ENCODE data around the gene TSPOAP1.

The TSPOAP1 gene

DNA sequence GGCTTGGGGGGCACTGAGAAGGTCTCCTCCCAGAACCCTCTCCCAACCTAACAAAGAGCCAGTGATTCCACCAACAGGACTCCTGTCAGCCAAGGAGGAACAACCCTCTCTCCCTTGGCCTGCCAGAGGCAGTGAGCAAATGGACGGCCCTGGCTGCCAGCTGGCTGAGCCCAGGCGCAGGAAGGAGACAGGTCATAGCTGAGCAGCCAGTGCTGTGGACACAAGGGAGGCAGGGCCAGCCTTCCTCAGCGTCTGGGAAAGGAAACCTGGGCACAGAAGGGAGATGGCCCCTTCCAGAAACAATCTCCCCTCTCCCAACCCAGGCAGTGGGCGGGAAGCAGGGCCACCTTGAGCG lies 50.0 kb downstream of the TSPOAP1 start:
- Histone ChIP-seq H3K9me3 (ENCODE audit: control insufficient read depth, low read depth, low read length) (no peaks in the 10 kb centered on the region), H3K27ac (ENCODE audit: low read length) (no peak overlapping the region), H3K27me3 (ENCODE audit: control insufficient read depth, insufficient read depth, low read length) (no peaks in the 10 kb centered on the region), H3K9ac (ENCODE audit: low read length) (no peak overlapping the region), H3K4me1 (ENCODE audit: control insufficient read depth, low read depth, low read length) (no peaks in the 10 kb centered on the region), H3K36me3 (ENCODE audit: control insufficient read depth, low read depth, low read length) (no peaks in the 10 kb centered on the region), H3K4me3 (ENCODE audit: low read length) (no peak overlapping the region)

DNA sequence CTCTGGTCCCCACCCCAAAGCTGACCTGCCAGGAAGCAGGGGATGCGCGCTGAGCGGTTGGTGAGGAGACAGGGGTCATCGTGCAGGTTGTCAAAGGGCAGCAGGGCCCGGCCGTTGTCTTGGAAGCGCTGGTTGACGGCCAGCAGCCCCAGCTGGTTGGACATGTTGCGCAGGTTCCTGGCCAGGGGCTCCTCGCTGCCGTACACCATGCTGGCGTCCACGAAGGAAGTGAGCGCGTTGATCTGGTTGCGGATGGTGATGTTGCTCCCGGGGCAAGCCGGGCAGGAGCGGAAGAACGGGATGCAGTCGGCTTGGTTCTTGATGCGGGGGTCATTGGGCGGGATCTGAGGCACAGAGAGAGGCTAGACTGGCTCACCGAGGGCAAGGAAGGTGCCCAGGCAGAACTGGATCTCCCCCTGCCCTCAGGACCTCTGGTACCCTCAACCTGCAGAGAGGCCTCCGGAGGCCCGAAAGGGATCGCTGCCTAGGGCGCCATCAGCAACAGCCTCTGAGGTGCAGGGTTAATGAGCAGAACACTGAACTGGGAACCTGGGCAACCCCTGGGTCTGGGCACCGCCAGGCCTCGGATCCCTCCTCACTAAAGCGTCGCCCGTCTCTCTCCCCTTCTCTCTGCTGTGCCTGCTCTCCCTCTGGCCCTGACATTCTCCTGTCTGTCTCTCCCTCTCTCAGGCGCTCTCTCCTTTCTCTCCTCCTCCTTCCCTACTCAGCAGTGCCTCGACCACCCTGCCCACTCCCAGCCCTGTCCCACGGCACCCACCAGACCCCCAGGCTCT lies 50.6 kb downstream of the TSPOAP1 start:
- no peak overlapping the region for H3K27ac ChIP-seq (ENCODE audit: low read length)
- no peaks in the 10 kb centered on the region for H3K27me3 ChIP-seq (ENCODE audit: control insufficient read depth, insufficient read depth, low read length)
- H3K9ac ChIP-seq (ENCODE audit: low read length) = no peak overlapping the region
- no peaks in the 10 kb centered on the region for H3K4me1 ChIP-seq (ENCODE audit: control insufficient read depth, low read depth, low read length)
- no peak overlapping the region for H3K4me3 ChIP-seq (ENCODE audit: low read length)
- no peaks in the 10 kb centered on the region for H3K36me3 ChIP-seq (ENCODE audit: control insufficient read depth, low read depth, low read length)
- no peaks in the 10 kb centered on the region for H3K9me3 ChIP-seq (ENCODE audit: control insufficient read depth, low read depth, low read length)

DNA sequence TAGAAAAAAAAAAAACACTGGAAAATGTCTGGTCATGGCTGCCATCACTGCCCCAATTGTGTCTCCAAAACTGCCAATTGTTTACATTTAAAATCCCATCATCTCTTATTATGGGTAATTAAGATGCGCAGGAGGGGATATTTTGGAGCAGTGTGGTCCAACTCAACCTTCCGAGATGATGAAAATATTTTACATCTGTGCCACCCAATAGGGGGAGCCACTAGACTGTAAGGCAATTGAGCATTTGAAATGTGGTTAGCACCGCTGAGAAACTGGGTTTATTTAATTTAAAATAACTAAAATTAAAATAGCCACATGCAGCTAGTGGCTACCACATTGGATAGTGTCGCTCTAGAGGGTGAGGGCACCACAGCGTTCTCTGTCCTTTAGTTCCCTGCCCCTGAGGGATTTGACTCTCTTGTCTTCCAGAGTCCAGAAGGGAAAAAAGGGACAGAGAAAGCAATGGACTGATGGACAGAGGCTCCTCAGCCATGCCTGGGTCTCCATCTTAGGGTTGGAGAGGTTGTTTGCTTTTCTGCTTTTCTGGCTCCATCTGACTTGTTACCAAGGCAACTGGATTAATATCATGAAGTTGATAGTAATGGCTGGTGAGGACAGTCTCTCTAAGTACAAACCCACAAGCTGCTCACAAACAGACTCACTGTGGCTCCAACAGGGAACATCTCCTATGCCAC lies 51.3 kb downstream of the TSPOAP1 start:
- H3K36me3 ChIP-seq (ENCODE audit: control insufficient read depth, low read depth, low read length) = no peaks in the 10 kb centered on the region
- H3K4me3 ChIP-seq (ENCODE audit: low read length) = no peak overlapping the region
- H3K27me3 ChIP-seq (ENCODE audit: control insufficient read depth, insufficient read depth, low read length) = no peaks in the 10 kb centered on the region
- no peaks in the 10 kb centered on the region for H3K9me3 ChIP-seq (ENCODE audit: control insufficient read depth, low read depth, low read length)
- H3K9ac ChIP-seq (ENCODE audit: low read length) = no peak overlapping the region
- no peaks in the 10 kb centered on the region for H3K4me1 ChIP-seq (ENCODE audit: control insufficient read depth, low read depth, low read length)
- no peak overlapping the region for H3K27ac ChIP-seq (ENCODE audit: low read length)

DNA sequence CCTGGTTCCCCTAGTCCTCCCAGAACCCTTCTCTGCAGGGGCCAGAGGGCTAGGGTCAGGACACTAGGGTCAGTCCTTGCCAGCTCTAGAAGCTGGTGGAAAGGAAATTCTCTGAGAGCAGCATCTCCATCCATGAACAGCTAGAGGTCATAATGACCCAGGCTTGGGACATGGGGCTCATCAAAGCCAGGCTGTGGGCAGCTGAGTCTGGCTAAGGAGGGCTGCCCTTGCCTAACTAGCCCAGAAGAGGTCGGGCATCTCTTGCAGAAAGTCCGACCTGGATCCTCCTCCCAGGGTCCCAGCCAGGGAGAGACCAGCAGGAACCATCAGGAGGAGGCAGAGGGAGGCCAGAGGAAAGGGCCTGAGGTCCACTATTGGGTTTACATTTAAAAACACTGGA lies 52.2 kb downstream of the TSPOAP1 start:
- Histone ChIP-seq H3K9me3 (ENCODE audit: control insufficient read depth, low read depth, low read length) (no peaks in the 10 kb centered on the region), H3K36me3 (ENCODE audit: control insufficient read depth, low read depth, low read length) (no peaks in the 10 kb centered on the region), H3K4me3 (ENCODE audit: low read length) (no peak overlapping the region), H3K27ac (ENCODE audit: low read length) (no peak overlapping the region), H3K9ac (ENCODE audit: low read length) (no peak overlapping the region), H3K27me3 (ENCODE audit: control insufficient read depth, insufficient read depth, low read length) (no peaks in the 10 kb centered on the region), H3K4me1 (ENCODE audit: control insufficient read depth, low read depth, low read length) (no peaks in the 10 kb centered on the region)

DNA sequence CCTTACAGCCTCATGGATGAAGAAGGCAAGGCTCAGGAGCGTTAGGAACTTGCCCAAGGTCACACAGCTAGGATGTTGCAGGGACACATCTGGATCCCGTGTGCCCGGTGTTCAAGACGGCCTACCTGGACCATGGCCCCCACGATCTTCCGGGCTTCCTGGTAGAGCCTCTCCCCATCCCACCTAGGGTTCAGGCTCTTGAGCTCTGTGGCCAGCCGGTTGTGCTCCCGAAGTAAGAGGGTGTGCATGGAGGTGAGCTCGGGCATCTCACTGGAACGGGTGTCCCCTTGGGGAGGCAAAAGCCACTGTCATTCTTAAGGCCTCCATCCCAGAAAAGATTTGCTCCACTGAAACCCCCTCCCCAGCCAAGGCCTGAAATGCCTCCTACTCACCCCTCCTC lies 53.2 kb downstream of the TSPOAP1 start:
- Histone ChIP-seq H3K36me3 (ENCODE audit: control insufficient read depth, low read depth, low read length) (no peaks in the 10 kb centered on the region), H3K4me3 (ENCODE audit: low read length) (no peak overlapping the region), H3K9me3 (ENCODE audit: control insufficient read depth, low read depth, low read length) (no peaks in the 10 kb centered on the region), H3K9ac (ENCODE audit: low read length) (no peak overlapping the region), H3K4me1 (ENCODE audit: control insufficient read depth, low read depth, low read length) (no peaks in the 10 kb centered on the region), H3K27me3 (ENCODE audit: control insufficient read depth, insufficient read depth, low read length) (no peaks in the 10 kb centered on the region), H3K27ac (ENCODE audit: low read length) (no peak overlapping the region)

DNA sequence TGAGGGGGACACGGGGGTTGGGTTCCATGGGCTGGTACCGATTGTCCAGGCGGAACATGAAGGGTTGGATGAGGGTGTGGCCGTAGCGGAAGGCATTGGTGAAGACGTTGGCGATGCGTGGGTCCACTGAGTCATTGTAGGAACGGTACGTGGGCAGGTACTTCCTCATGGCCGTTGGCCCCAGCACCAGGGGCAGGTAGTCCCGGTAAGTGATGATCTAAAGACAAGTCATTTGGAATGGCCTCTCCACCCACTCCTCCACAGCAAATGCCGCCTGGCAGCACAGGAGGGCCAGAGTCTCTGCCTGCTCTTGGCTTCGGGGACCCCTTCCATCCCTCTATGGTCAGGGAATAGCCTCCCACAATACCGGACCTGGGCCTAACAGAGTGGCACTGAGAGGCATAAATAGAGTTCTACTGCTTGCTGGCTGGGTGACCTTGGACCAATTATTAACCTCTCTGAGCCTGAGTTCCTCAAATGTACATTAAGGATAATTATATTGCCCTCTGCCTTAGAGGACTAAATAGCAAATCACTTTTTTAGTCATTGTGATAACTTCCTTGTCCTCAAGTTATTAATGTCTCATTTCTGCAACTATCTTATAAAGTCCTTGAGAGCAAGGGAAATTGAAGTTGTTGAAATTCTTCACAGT lies 55.0 kb downstream of the TSPOAP1 start:
- Histone ChIP-seq H3K4me3 (ENCODE audit: low read length) (no peak overlapping the region), H3K27me3 (ENCODE audit: control insufficient read depth, insufficient read depth, low read length) (no peaks in the 10 kb centered on the region), H3K9me3 (ENCODE audit: control insufficient read depth, low read depth, low read length) (no peaks in the 10 kb centered on the region), H3K27ac (ENCODE audit: low read length) (no peak overlapping the region), H3K4me1 (ENCODE audit: control insufficient read depth, low read depth, low read length) (no peaks in the 10 kb centered on the region), H3K9ac (ENCODE audit: low read length) (no peak overlapping the region), H3K36me3 (ENCODE audit: control insufficient read depth, low read depth, low read length) (no peaks in the 10 kb centered on the region)

DNA sequence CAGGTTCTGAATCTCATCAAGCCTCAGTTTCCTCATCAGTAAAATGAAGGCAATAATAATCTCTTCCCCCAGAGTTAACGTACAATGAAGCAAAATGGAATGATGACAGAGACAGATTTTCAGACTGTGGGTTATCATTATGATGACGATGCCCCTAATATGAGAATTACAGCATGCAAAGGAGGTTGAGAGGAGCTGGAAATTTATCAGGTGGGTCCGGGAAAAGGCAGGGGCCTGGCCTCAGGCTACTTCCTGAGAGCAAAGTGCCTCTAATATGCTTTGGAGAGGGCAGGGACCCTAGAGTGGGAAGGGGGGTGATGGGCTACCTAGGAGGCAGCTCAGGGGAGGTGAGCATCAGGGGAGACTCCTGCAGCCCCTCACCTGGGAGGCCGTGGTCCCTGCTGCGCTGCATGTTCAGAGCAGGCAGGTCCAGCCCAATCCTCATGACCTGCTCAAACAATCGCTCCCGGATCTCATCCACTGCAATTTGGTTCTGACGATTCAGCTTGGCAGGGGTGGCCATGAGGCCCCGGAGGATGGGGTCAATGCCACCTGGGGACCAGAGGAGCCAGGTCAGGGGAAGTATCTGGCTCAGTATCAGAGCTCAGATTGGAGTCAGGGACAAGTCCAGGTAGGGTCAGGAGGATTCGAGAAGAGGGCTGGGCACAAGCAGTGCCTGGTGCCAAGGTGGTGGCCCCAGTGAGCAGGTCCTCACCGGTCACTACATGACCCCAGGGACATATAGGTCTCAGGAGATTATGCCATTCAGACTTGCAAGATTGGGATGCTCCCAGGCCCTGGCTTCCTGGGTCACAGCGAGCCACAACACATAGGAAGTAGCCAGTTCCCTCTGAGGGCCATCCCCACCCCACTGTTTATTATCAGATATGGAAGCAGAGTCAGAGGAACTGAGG lies 56.0 kb downstream of the TSPOAP1 start:
- Histone ChIP-seq H3K27me3 (ENCODE audit: control insufficient read depth, insufficient read depth, low read length) (no peaks in the 10 kb centered on the region), H3K4me3 (ENCODE audit: low read length) (no peak overlapping the region)

DNA sequence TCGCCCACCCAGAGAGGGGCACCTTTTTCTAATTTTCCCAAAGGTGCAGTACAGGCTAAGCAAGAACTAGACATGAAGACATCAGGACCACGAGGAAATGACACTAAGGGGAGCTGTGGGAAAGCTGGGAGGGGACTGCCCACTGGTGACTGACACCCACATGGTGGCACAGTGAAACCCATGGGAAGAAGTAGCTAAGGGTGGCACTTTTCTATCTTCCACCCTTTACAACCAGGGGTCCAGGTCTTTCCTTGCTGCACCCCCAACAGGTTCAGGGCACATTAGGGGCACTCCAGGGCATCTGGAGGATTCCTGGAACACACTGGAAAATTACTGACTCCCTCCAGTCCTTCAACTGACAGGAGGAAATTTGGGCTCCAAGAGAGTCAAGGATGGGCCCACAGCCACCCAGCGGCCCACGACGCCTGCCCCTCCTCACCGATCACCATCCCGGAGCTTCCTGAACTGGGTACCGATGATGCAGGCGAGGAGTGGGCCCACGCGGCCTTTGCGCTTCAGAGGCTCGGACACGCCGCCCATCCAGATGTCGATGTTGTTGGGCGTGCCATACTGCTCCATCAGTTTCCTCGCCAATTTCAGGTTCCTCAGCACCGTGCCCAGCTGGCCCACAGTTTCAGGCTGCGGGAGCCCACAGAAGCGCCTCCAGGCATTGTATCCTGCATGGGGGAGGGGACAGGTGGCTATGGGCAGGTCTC lies 57.2 kb downstream of the TSPOAP1 start:
- Histone ChIP-seq H3K36me3 (ENCODE audit: control insufficient read depth, low read depth, low read length) (no peaks in the 10 kb centered on the region), H3K9ac (ENCODE audit: low read length) (no peak overlapping the region), H3K27ac (ENCODE audit: low read length) (no peak overlapping the region), H3K4me1 (ENCODE audit: control insufficient read depth, low read depth, low read length) (no peaks in the 10 kb centered on the region), H3K9me3 (ENCODE audit: control insufficient read depth, low read depth, low read length) (no peaks in the 10 kb centered on the region), H3K4me3 (ENCODE audit: low read length) (no peak overlapping the region), H3K27me3 (ENCODE audit: control insufficient read depth, insufficient read depth, low read length) (no peaks in the 10 kb centered on the region)

More for the DNA sequence above, 56.0 kb downstream of the TSPOAP1 start:
- Histone ChIP-seq H3K4me1 (ENCODE audit: control insufficient read depth, low read depth, low read length) (no peaks in the 10 kb centered on the region), H3K9ac (ENCODE audit: low read length) (no peak overlapping the region), H3K36me3 (ENCODE audit: control insufficient read depth, low read depth, low read length) (no peaks in the 10 kb centered on the region), H3K27ac (ENCODE audit: low read length) (no peak overlapping the region), H3K9me3 (ENCODE audit: control insufficient read depth, low read depth, low read length) (no peaks in the 10 kb centered on the region)

DNA sequence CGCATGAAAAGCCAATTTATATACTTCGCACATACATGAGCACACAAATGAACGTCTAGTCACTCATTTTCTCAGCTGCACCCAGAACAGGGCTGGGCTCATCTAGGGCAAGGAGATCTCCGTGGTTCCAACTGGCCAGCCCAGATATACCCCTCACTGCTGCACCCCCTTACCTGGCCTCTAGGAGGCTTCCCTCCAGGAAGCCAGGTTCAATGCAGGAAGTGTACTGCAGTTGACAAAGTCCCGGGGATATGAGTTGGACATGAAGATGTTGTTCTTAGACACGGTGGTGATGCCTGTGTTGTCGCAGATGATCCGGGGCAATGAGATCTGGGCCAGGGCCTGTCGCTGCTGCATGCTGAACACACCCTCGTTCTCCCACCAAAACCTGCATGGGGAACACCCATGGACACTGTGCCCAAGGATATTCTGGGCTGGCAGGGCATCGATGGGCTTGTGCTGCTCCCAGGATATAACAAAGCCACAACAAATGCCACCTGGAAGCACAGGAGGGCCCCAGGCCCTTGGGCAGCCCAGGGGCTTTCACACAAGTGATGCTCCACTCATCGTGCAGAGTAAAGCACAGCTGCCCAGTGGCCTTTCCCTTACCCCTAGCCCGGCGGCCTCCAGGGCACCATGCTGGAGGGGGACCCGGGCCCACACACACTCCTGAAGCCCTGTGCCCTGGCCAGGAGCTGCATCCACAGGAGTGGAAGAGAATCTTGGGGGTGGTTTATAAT lies 57.9 kb downstream of the TSPOAP1 start:
- Histone ChIP-seq H3K4me3 (ENCODE audit: low read length) (no peak overlapping the region), H3K27ac (ENCODE audit: low read length) (no peak overlapping the region), H3K27me3 (ENCODE audit: control insufficient read depth, insufficient read depth, low read length) (no peaks in the 10 kb centered on the region), H3K9ac (ENCODE audit: low read length) (no peak overlapping the region), H3K9me3 (ENCODE audit: control insufficient read depth, low read depth, low read length) (no peaks in the 10 kb centered on the region), H3K36me3 (ENCODE audit: control insufficient read depth, low read depth, low read length) (no peaks in the 10 kb centered on the region), H3K4me1 (ENCODE audit: control insufficient read depth, low read depth, low read length) (no peaks in the 10 kb centered on the region)

DNA sequence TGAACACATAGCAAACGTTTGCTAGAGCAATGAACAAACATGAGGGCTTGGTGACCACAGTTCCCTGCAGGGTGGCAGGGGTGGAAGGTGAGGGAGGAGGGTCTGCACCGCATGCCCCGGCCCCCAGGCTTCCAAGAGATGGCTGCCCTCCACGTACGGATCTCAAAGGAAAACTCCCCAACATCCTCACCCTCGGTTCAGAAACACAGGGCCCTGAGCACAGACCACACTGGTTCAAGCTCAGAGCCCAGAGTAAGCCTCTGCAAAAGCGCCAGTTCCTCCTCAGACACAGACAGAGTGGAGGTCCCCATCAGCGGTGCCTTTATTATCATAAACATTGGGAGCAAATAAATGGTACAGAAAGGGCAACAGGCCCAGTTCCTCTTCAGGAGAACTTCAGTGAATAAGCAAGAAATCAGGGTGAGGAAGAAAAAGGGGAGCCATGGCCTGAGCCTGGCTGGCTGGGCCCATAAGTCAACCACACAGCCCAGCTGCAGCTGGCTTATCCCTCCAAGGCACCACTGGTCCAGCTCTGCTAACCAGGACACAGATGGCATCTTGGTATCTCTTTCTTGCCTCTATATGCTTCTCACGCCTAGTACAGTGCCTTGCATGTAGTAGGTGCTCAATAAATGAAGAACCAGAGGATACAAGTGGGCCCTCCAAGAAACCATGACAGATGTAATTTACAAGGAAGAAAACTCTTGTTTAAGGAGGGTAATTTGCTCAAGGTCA lies 58.9 kb downstream of the TSPOAP1 start:
- Histone ChIP-seq H3K4me1 (ENCODE audit: control insufficient read depth, low read depth, low read length) (no peaks in the 10 kb centered on the region), H3K4me3 (ENCODE audit: low read length) (no peak overlapping the region), H3K9ac (ENCODE audit: low read length) (no peak overlapping the region), H3K27me3 (ENCODE audit: control insufficient read depth, insufficient read depth, low read length) (peaks cover 2% of the 10 kb centered on the region), H3K9me3 (ENCODE audit: control insufficient read depth, low read depth, low read length) (no peaks in the 10 kb centered on the region), H3K36me3 (ENCODE audit: control insufficient read depth, low read depth, low read length) (no peaks in the 10 kb centered on the region), H3K27ac (ENCODE audit: low read length) (no peak overlapping the region)

All from iPS-18a (cell line).